MM.1S (cell line): ENCODE results near the gene THOC2.
A peak's percentile ranks its signal among the peaks of the same experiment; 100 is the strongest.
"Not testable (repeated sequence)": the region's sequence is repeated elsewhere in the genome, so short reads cannot be mapped to it uniquely, and the experiment has no call there.

Experiments used
- DNase-seq: peaks from one replicate; pipeline ENCODE4 v3.0.0-alpha.2; 2015
- H2AFZ ChIP-seq: fragments of 300-600 bp; sonication (generic); 2 replicates; pipeline ENCODE4 v1.6.0; 2016; ENCODE audit warnings: antibody characterized with exemption, low read length
- H3F3A ChIP-seq: fragments of 300-600 bp; sonication (generic); 2 replicates; pipeline ENCODE4 v1.6.1; 2016; ENCODE audit warnings: mild to moderate bottlenecking, antibody characterized with exemption, low read length, moderate library complexity, mixed read lengths; ENCODE audit not compliant: insufficient read depth
- H3K27ac ChIP-seq: fragments of 300-600 bp; sonication (generic); 2 replicates; pipeline ENCODE4 v1.5.1; 2016; ENCODE audit warnings: mild to moderate bottlenecking, low read length
- H3K27me3 ChIP-seq: fragments of 300-600 bp; sonication (generic); replicated peaks from 2 replicates; pipeline ENCODE4 v1.6.0; 2016; ENCODE audit warnings: low read length; ENCODE audit not compliant: insufficient read depth
- H3K36me3 ChIP-seq: fragments of 300-600 bp; sonication (generic); replicated peaks from 2 replicates; pipeline ENCODE4 v1.6.1; 2016; ENCODE audit warnings: mild to moderate bottlenecking, low read length, mixed read lengths; ENCODE audit not compliant: insufficient read depth
- H3K4me1 ChIP-seq: fragments of 300-600 bp; sonication (generic); 2 replicates; pipeline ENCODE4 v1.6.1; 2016; ENCODE audit warnings: low read length, mixed read lengths
- H3K4me2 ChIP-seq: fragments of 300-600 bp; sonication (generic); 2 replicates; pipeline ENCODE4 v1.6.0; 2016; ENCODE audit warnings: low read depth, low read length
- H3K4me3 ChIP-seq: fragments of 300-600 bp; sonication (generic); 2 replicates; pipeline ENCODE4 v1.5.1; 2016; ENCODE audit warnings: low read length, mixed read lengths
- H3K79me2 ChIP-seq: fragments of 300-600 bp; sonication (generic); 2 replicates; pipeline ENCODE4 v1.6.1; 2016; ENCODE audit warnings: mixed run types, low read length, mixed read lengths
- H3K9ac ChIP-seq: fragments of 300-600 bp; sonication (generic); 2 replicates; pipeline ENCODE4 v1.6.1; 2016; ENCODE audit warnings: low read length, mixed read lengths
- H3K9me2 ChIP-seq: fragments of 300-600 bp; sonication (generic); replicated peaks from 2 replicates; pipeline ENCODE4 v1.6.1; 2016; ENCODE audit warnings: mild to moderate bottlenecking, low read length, mixed read lengths; ENCODE audit not compliant: insufficient read depth
- H3K9me3 ChIP-seq: fragments of 300-600 bp; sonication (generic); replicated peaks from 2 replicates; pipeline ENCODE4 v1.6.1; 2016; ENCODE audit warnings: mild to moderate bottlenecking, low read length, mixed read lengths; ENCODE audit not compliant: insufficient read depth
- H4K20me1 ChIP-seq: fragments of 300-600 bp; sonication (generic); 2 replicates; pipeline ENCODE4 v1.6.1; 2016; ENCODE audit warnings: mild to moderate bottlenecking, low read length, moderate library complexity, mixed read lengths; ENCODE audit not compliant: insufficient read depth
- CTCF ChIP-seq: fragments of 300-600 bp; sonication (generic); IDR thresholded peaks from 2 replicates; pipeline ENCODE4 v1.5.1; 2016; ENCODE audit warnings: antibody characterized with exemption, low read length, mixed read lengths
- EZH2 ChIP-seq: fragments of 300-600 bp; sonication (generic); optimal IDR thresholded peaks from 2 replicates; pipeline ENCODE3; 2017; ENCODE audit warnings: low read depth, mild to moderate bottlenecking, antibody characterized with exemption, low read length, mixed read lengths
- EZH2phosphoT487 ChIP-seq: fragments of 300-600 bp; sonication (generic); IDR thresholded peaks from 2 replicates; pipeline ENCODE4 v1.6.1; 2018; ENCODE audit warnings: antibody characterized with exemption, low read length

Gene THOC2

GRCh38 chrX:123580792-123581191 is 152.1 kb downstream of the THOC2 start:
- Histone ChIP-seq H3K9me2 (no peaks in the 10 kb centered on the region), H3K36me3 (no peaks in the 10 kb centered on the region), H2AFZ (no peak overlapping the region)

GRCh38 chrX:123574027-123574426 is 158.8 kb downstream of the THOC2 start:
- not testable (repeated sequence) for H3K36me3 ChIP-seq, H3K4me3 ChIP-seq, H3K9me2 ChIP-seq, H3K27ac ChIP-seq, H4K20me1 ChIP-seq, H2AFZ ChIP-seq, DNase-seq, H3K9ac ChIP-seq, H3K9me3 ChIP-seq, H3K4me2 ChIP-seq, H3K27me3 ChIP-seq, H3F3A ChIP-seq, H3K4me1 ChIP-seq, H3K79me2 ChIP-seq

More at GRCh38 chrX:123580792-123581191, 152.1 kb downstream of the THOC2 start:
- Histone ChIP-seq H3K79me2 (no peaks in the 10 kb centered on the region), H3K27me3 (no peaks in the 10 kb centered on the region), H3F3A (no peaks in the 10 kb centered on the region), H3K9ac (no peak overlapping the region), H3K27ac (peak overlapping the region; percentile 16; the same call in 1 of the 2 replicates), H3K4me1 (peaks cover 19% of the 10 kb centered on the region), H4K20me1 (no peaks in the 10 kb centered on the region), H3K4me2 (peak overlapping the region; percentile 35; the same call in 1 of the 2 replicates), H3K9me3 (no peaks in the 10 kb centered on the region), H3K4me3 (no peak overlapping the region)
- TF ChIP-seq CTCF (no peak), EZH2 (no peak), EZH2phosphoT487 (no peak)
- no peak for DNase-seq

GRCh38 chrX:123570011-123570590 is 162.8 kb downstream of the THOC2 start:
- no peaks in the 10 kb centered on the region for H4K20me1 ChIP-seq
- no peaks in the 10 kb centered on the region for H3K9me2 ChIP-seq
- H3K27ac ChIP-seq: no peak overlapping the region
- H3K36me3 ChIP-seq: no peaks in the 10 kb centered on the region
- no peak overlapping the region for H3K4me2 ChIP-seq
- H3K9me3 ChIP-seq: no peaks in the 10 kb centered on the region
- H3K79me2 ChIP-seq: no peaks in the 10 kb centered on the region
- H3K9ac ChIP-seq: no peak overlapping the region
- no peaks in the 10 kb centered on the region for H3K4me1 ChIP-seq
- TF ChIP-seq EZH2 (no peak), CTCF (no peak), EZH2phosphoT487 (no peak)
- H3K27me3 ChIP-seq: no peaks in the 10 kb centered on the region
- no peaks in the 10 kb centered on the region for H3F3A ChIP-seq
- no peak overlapping the region for H2AFZ ChIP-seq
- DNase-seq: no peak
- no peak overlapping the region for H3K4me3 ChIP-seq

- Histone ChIP-seq H3K27ac (no peak overlapping the region), H3F3A (no peaks in the 10 kb centered on the region), H3K27me3 (no peaks in the 10 kb centered on the region), H3K4me3 (no peak overlapping the region), H3K36me3 (no peaks in the 10 kb centered on the region), H2AFZ (no peak overlapping the region), H4K20me1 (no peaks in the 10 kb centered on the region), H3K9ac (no peak overlapping the region), H3K79me2 (no peaks in the 10 kb centered on the region), H3K9me2 (no peaks in the 10 kb centered on the region), H3K4me1 (no peaks in the 10 kb centered on the region), H3K4me2 (no peak overlapping the region), H3K9me3 (no peaks in the 10 kb centered on the region)
- no peak for DNase-seq
- TF ChIP-seq EZH2: no peak
- TF ChIP-seq EZH2phosphoT487: no peak
- TF ChIP-seq CTCF: no peak
Observed at GRCh38 chrX:123563167-123563566, 169.7 kb downstream of the THOC2 start.
